K562 (cell line): ENCODE measurements around the gene FN1. TPM values are rescaled to one million over a fixed set of nuclear protein-coding genes. Genes with fewer than 3 reads are reported as not detected.
"Not testable (repeated sequence)": the region's sequence is repeated elsewhere in the genome, so short reads cannot be mapped to it uniquely, and the experiment has no call there.

ENCODE experiments used
- ATAC-seq: fragments of 200-7000 bp; cut with Tn5 transposase; 3 replicates; pipeline ENCODE4 v1.9.1; 2020; ENCODE audit warnings: moderate library complexity
- BruUV-seq: library from RNA; stranded (reverse); fragments of 400-500 nt; replicated peaks from 2 replicates; lab custom pipeline; 2021; lab: Mats Ljungman, UMichigan
- CTCF ChIA-PET: fragments of 300-600 bp; formaldehyde crosslinking; extraction: SDS; loops from one replicate; lab custom pipeline; 2021; ENCODE audit warnings: low intra/inter-chr PET ratio; lab: Yijun Ruan, JAX
- POLR2A ChIA-PET: fragments of 300-600, 350-650 bp; sonication (Branson Sonifier 250); formaldehyde crosslinking; extraction: SDS; loops from one replicate; lab custom pipeline; 2021; ENCODE audit warnings: antibody characterized with exemption, inconsistent platforms; lab: Yijun Ruan, JAX
- DNase-seq, 4 experiments: peaks; one replicate each; pipeline versions ENCODE4 v3.0.0 to v3.0.0-alpha.2; 2011 to 2018; ENCODE audit warnings: low spot score in 3 of 4, mixed read lengths in 3 of 4; ENCODE audit errors: extremely low read depth in 1 of 4
- FAIRE-seq: peaks from 2 replicates; lab custom pipeline; 2011; peaks lifted over from hg19 to GRCh38; lab: Jason Lieb, UNC
- H2AFZ ChIP-seq: 2 replicates; pipeline ENCODE4 v1.6.0; 2011; ENCODE audit warnings: low read depth, low read length, control low read depth, inconsistent platforms
- H3K27ac ChIP-seq: fragments of 200-600 bp; 3 replicates; pipeline ENCODE4 v1.8.0; 2011; ENCODE audit warnings: low read depth, mild to moderate bottlenecking, control low read depth, inconsistent platforms, low read length, moderate library complexity, mixed read lengths; ENCODE audit errors: extremely low read depth
- H3K27me3 ChIP-seq, 2 experiments: fragments of 300-600 bp in 1 of 2; 2 replicates in 1 of 2; 3 replicates in 1 of 2; pipeline versions ENCODE4 v1.6.0 to v1.8.0; 2011; ENCODE audit warnings: inconsistent platforms in 2 of 2, low read length in 2 of 2, mild to moderate bottlenecking in 1 of 2, mixed read lengths in 1 of 2, moderate library complexity in 1 of 2; ENCODE audit not compliant: control insufficient read depth in 2 of 2, insufficient read depth in 2 of 2
- H3K36me3 ChIP-seq: fragments of 300-600 bp; 3 replicates; pipeline ENCODE4 v1.8.0; 2011; ENCODE audit warnings: mild to moderate bottlenecking, low read length, inconsistent platforms; ENCODE audit not compliant: control insufficient read depth, insufficient read depth
- H3K4me1 ChIP-seq, 2 experiments: fragments of 200-600 bp in 1 of 2; replicated peaks in 1 of 2; 2 replicates in 1 of 2; 3 replicates in 1 of 2; pipeline versions ENCODE4 v1.5.1 to v1.8.0; 2011; ENCODE audit warnings: inconsistent platforms in 2 of 2, low read length in 2 of 2, mild to moderate bottlenecking in 1 of 2, mixed read lengths in 1 of 2, moderate library complexity in 1 of 2; ENCODE audit not compliant: control insufficient read depth in 2 of 2, insufficient read depth in 2 of 2
- H3K4me2 ChIP-seq: 2 replicates; pipeline ENCODE4 v1.6.1; 2011; ENCODE audit warnings: low read length, control low read depth, inconsistent platforms, mixed read lengths; ENCODE audit not compliant: insufficient read depth
- H3K4me3 ChIP-seq: fragments of 200-600 bp; sonication (generic), shearing (Covaris generic); 2 replicates; pipeline ENCODE4 v1.5.1; 2016; ENCODE audit warnings: control low read depth, inconsistent platforms
- H3K79me2 ChIP-seq: fragments of 200-600 bp; 3 replicates; pipeline ENCODE4 v1.8.0; 2011; ENCODE audit warnings: low read length, inconsistent platforms; ENCODE audit not compliant: control insufficient read depth, insufficient read depth
- H3K9ac ChIP-seq, 2 experiments: 2 replicates each; pipeline versions ENCODE4 v1.6.0 to v1.6.1; 2011; ENCODE audit warnings: low read depth in 2 of 2, low read length in 2 of 2, control low read depth in 1 of 2, inconsistent platforms in 1 of 2, mild to moderate bottlenecking in 1 of 2, mixed read lengths in 1 of 2; ENCODE audit not compliant: insufficient read depth in 1 of 2
- H3K9me1 ChIP-seq: one replicate; pipeline ENCODE4 v1.6.0; 2011; ENCODE audit warnings: inconsistent platforms, mild to moderate bottlenecking, low read length, moderate library complexity; ENCODE audit not compliant: control insufficient read depth, insufficient read depth
- H3K9me3 ChIP-seq: replicated peaks from 2 replicates; pipeline ENCODE4 v1.5.1; 2011; ENCODE audit warnings: low read depth, low read length, inconsistent platforms; ENCODE audit not compliant: control insufficient read depth, insufficient read depth
- H4K20me1 ChIP-seq: replicated peaks from 2 replicates; pipeline ENCODE4 v1.6.1; 2011; ENCODE audit warnings: low read length, inconsistent platforms, mixed read lengths; ENCODE audit not compliant: control insufficient read depth, insufficient read depth
- ERF ChIP-seq: fragments of 450-650 bp; formaldehyde crosslinking; IDR thresholded peaks from 2 replicates; pipeline ENCODE4 v1.4.0; 2020; ENCODE audit warnings: mild to moderate bottlenecking, mixed read lengths
- WGBS: fragments of 100-300 bp; shearing (Covaris generic); methylation state at CpG from one replicate; pipeline ENCODE4 v1.1.6; 2016; ENCODE audit warnings: low coverage, mixed read lengths; ENCODE audit not compliant: insufficient coverage; ENCODE audit errors: missing lambda C conversion rate; 5-methylcytosine and 5-hydroxymethylcytosine counted together
- in situ Hi-C: fragments of 300-500 bp; cut with MboI; formaldehyde crosslinking; loops from 4 replicates; pipeline ENCODE4 v1.15.0; 2018; ENCODE audit warnings: inconsistent platforms, mixed read lengths
- intact Hi-C: fragments of 100-400 bp; cut with micrococcal nuclease; formaldehyde crosslinking; loops from 2 replicates; pipeline ENCODE4 v1.14.2; 2022
- polyA plus RNA-seq, 8 experiments: library from polyadenylated mRNA; depleted of rRNA in 4 of 8; stranded (reverse) in 5 of 8; unstranded in 3 of 8; fragments of >200 nt; fragmentation: Nextera tagmentation in 2 of 8; fragmentation: Illumina TruSeq in 1 of 8; extraction: Ambion mirVana in 2 of 8; extraction: Trizol in 1 of 8; gene quantifications; 2 replicates each; pipeline versions ENCODE4 v1.2.1 to v1.2.3, GENCODE V29; 2011 to 2014; ENCODE audit warnings: inconsistent platforms in 1 of 8, missing spikeins in 1 of 8
- total RNA-seq, 7 experiments: library from RNA; depleted of rRNA in 6 of 7; stranded (reverse); fragments of >200 nt in 6 of 7; fragmentation: Illumina TruSeq in 2 of 7; extraction: Trizol in 2 of 7; gene quantifications; 2 replicates each; pipeline versions ENCODE4 v1.2.1 to v1.2.3, GENCODE V29; 2011 to 2021; ENCODE audit warnings: low replicate concordance in 1 of 7

Gene FN1
- total and polyA plus RNA-seq, 9 of the 15 experiments (the other 6 are each of a cell fraction or from before 2014, with no cell fraction given): 7.4 to 19.1 (median 11.2) TPM

GRCh38 chr2:215409331-215410127 is 26.3 kb downstream of the FN1 start:
- Histone ChIP-seq H4K20me1 (no peaks in the 10 kb centered on the region), H3K79me2 (no peaks in the 10 kb centered on the region), H3K9me3 (no peaks in the 10 kb centered on the region), H3K27ac (no peak overlapping the region), H3K9ac (no peak overlapping the region), H3K4me3 (no peak overlapping the region), H3K9me1 (no peaks in the 10 kb centered on the region), H3K4me2 (no peak overlapping the region), H2AFZ (no peak overlapping the region), H3K27me3 (no peaks in the 10 kb centered on the region), H3K4me1 (no peaks in the 10 kb centered on the region), H3K36me3 (peaks cover 3% of the 10 kb centered on the region; the same call in 1 of the 3 replicates)
- TF ChIP-seq ERF (CRISPR knock-in tag): no peak
- FAIRE-seq (no peak), ATAC-seq (no peak), DNase-seq (no peak)
- in situ Hi-C loops (no loop called here), intact Hi-C loops (no loop called here)
- WGBS: 67% methylated on average over 12 of the region's 18 CpGs
- BruUV-seq: no TSS peak
- POLR2A ChIA-PET: interaction anchor here (1.1 kb wide), 1 partner anchor 15 kb away, joined by 3 read pairs; no protein-coding TSS in a partner anchor
- CTCF ChIA-PET: no interaction called here

DNA sequence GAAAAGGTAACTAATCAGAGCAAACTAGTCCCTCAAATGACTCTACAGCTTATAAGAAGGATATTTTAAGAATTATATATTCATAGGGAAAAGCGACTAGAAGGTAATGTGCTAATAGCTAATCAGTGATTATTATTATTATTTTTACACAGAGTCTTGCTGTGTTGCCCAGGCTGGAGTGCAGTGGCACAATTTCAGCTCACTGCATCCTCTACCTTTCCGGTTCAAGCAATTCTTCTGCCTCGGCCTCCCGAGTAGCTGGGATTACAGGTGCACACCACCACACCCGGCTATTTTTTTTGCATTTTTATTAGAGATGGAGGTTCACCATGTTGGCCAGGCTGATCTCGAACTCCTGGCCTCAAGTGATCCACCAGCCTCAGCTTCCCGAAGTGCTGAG is 27.4 kb downstream of the FN1 start:
- H3K27me3 ChIP-seq, H3K79me2 ChIP-seq, H3K4me1 ChIP-seq, H2AFZ ChIP-seq, intact Hi-C loops, ATAC-seq, H3K4me3 ChIP-seq, H3K9me3 ChIP-seq, H3K36me3 ChIP-seq, H3K9me1 ChIP-seq, H3K9ac ChIP-seq, POLR2A ChIA-PET, FAIRE-seq, CTCF ChIA-PET, H3K27ac ChIP-seq, BruUV-seq, in situ Hi-C loops, H4K20me1 ChIP-seq, H3K4me2 ChIP-seq, DNase-seq: not testable (repeated sequence)
- 59% methylated on average over 7 of the region's 7 CpGs for whole genome bisulfite sequencing
